ENCODE data around the gene CCBE1. TPM values are rescaled to one million over a fixed set of nuclear protein-coding genes. Genes with fewer than 3 reads are reported as not detected.

Gene CCBE1
- total RNA-seq, 2 experiments from 2014 or later: 0.14 TPM; not detected in 1

DNA sequence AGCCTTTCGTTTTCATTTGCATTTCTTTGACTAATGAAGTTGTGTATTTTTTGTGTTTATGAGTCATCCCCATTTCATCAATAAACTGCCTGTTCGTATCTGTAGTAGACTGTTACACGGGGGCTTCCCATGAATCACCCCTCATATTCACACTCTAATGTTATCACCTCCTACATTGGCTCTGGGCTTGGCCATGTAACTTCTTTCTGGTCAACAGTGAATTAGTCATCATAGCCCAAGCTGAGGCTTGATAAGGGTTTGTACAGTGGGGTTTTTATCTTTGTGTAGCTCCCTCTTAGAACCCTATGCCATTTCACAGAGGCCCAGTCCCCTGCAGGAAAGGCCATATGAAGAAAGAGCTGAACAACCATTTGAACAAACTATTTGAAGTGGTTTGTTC, 151.0 kb downstream of the CCBE1 start:
- Mint-ChIP-seq H3K36me3 (ENCODE audit: low read depth) (no peaks in the 10 kb centered on the region), H3K27me3 (peaks cover 8% of the 10 kb centered on the region), H3K9me3 (ENCODE audit: low read depth) (no peaks in the 10 kb centered on the region), H3K4me1 (no peaks in the 10 kb centered on the region), H3K4me3 (no peak overlapping the region), H3K27ac (no peak overlapping the region)
- DNase-seq (no peak), ATAC-seq (no peak)
- POLR2A ChIA-PET: no interaction called here
- intact Hi-C loops (cut with DNase I, micrococcal nuclease): no loop called here
- CTCF ChIA-PET: no interaction called here

DNA sequence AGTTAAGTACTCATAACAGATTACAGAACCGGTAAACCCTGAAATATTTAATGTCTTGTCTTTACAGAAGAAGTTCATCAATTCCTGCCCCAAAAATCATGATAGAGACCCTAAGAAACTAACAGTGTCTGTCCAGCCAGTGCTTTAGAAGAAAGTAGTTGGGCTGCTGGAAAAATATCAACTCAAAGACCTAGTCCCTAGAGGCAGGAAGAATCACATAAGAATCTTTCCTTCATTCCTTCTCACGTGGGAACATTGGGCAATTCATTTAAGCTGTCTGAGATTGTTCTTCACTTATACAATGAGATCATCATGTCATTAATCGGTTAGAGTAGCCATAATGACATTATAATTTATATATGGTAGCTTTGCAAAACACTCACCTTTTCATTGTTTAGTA, 156.4 kb downstream of the CCBE1 start:
- Mint-ChIP-seq H3K4me3 (no peak overlapping the region), H3K36me3 (ENCODE audit: low read depth) (no peaks in the 10 kb centered on the region)
- POLR2A ChIA-PET: no interaction called here

GRCh38 chr18:59540346-59540745, 156.9 kb downstream of the CCBE1 start:
- Mint-ChIP-seq H3K36me3 (ENCODE audit: low read depth) (no peaks in the 10 kb centered on the region), H3K9me3 (ENCODE audit: low read depth) (no peaks in the 10 kb centered on the region), H3K4me1 (no peaks in the 10 kb centered on the region), H3K27ac (no peak overlapping the region), H3K4me3 (no peak overlapping the region), H3K27me3 (peaks cover 11% of the 10 kb centered on the region)
- CTCF ChIA-PET: no interaction called here
- POLR2A ChIA-PET: no interaction called here
- intact Hi-C loops (cut with DNase I, micrococcal nuclease): no loop called here
- no peak for ATAC-seq
- no peak for DNase-seq

More for the DNA sequence above, 156.4 kb downstream of the CCBE1 start:
- Mint-ChIP-seq H3K9me3 (ENCODE audit: low read depth) (no peaks in the 10 kb centered on the region), H3K27ac (no peak overlapping the region), H3K4me1 (no peaks in the 10 kb centered on the region), H3K27me3 (peaks cover 14% of the 10 kb centered on the region)
- CTCF ChIA-PET: no interaction called here
- intact Hi-C loops (cut with DNase I, micrococcal nuclease): no loop called here
- DNase-seq: no peak
- ATAC-seq: no peak

DNA sequence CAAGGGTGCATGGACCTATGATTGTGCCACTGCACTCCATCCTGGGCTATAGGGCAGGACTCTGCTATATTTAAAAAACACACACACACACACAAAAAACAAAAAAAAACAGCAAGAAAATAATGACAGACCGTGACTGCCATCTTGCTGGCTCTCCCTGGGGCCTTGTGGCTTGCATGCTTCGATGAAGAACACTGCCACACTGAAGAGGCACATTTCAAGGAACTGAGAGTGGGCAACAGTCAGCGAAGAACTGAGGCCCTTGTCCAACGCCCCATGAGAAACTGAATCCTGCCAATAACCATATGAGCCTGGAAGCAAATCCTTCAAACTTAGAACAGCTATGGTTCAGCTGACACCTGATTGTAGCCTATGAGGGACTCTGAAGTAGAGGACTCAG, 158.1 kb downstream of the CCBE1 start:
- Mint-ChIP-seq H3K27ac (no peak overlapping the region), H3K4me1 (no peaks in the 10 kb centered on the region), H3K36me3 (ENCODE audit: low read depth) (no peaks in the 10 kb centered on the region), H3K27me3 (peaks cover 15% of the 10 kb centered on the region), H3K9me3 (ENCODE audit: low read depth) (no peaks in the 10 kb centered on the region), H3K4me3 (no peak overlapping the region)
- intact Hi-C loops (cut with DNase I, micrococcal nuclease): no loop called here
- DNase-seq (no peak), ATAC-seq (no peak)
- POLR2A ChIA-PET: no interaction called here
- CTCF ChIA-PET: no interaction called here

- intact Hi-C loops (cut with DNase I, micrococcal nuclease): no loop called here
- Mint-ChIP-seq H3K9me3 (ENCODE audit: low read depth) (no peaks in the 10 kb centered on the region), H3K4me1 (no peaks in the 10 kb centered on the region), H3K36me3 (ENCODE audit: low read depth) (no peaks in the 10 kb centered on the region), H3K4me3 (no peak overlapping the region), H3K27me3 (peaks cover 15% of the 10 kb centered on the region), H3K27ac (no peak overlapping the region)
- ATAC-seq (no peak), DNase-seq (no peak)
- CTCF ChIA-PET: interaction anchor here (0.9 kb wide), 1 partner anchor 14 kb away, joined by 3 read pairs; no protein-coding TSS in a partner anchor
- POLR2A ChIA-PET: no interaction called here
Measured at GRCh38 chr18:59537579-59537978, 159.6 kb downstream of the CCBE1 start.

DNA sequence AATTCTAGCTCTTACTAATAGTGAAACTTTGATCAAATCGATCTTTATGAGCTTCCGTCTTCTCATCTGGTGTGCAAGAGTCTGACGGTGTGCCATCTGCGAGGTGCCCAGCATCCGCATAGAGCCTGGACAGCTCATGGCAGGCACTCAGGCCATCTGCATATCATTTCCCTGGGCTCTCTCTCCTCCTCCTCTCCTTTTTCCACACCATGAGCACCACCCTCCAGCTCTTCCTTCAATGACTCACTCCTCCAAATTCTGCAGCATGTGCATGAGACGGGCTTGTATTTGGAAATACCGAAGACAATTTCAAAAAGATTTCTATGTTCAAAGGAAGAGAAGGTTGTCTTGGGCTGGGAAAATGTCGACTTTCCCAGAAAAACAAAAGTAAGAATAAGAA, 161.1 kb downstream of the CCBE1 start:
- Mint-ChIP-seq H3K9me3 (ENCODE audit: low read depth) (no peaks in the 10 kb centered on the region), H3K4me1 (no peaks in the 10 kb centered on the region), H3K36me3 (ENCODE audit: low read depth) (no peaks in the 10 kb centered on the region), H3K27ac (no peak overlapping the region), H3K4me3 (no peak overlapping the region), H3K27me3 (peaks cover 16% of the 10 kb centered on the region)
- intact Hi-C loops (cut with DNase I, micrococcal nuclease): no loop called here
- ATAC-seq (no peak), DNase-seq (no peak)
- ChIA-PET POLR2A (no interaction called here), CTCF (no interaction called here)

DNA sequence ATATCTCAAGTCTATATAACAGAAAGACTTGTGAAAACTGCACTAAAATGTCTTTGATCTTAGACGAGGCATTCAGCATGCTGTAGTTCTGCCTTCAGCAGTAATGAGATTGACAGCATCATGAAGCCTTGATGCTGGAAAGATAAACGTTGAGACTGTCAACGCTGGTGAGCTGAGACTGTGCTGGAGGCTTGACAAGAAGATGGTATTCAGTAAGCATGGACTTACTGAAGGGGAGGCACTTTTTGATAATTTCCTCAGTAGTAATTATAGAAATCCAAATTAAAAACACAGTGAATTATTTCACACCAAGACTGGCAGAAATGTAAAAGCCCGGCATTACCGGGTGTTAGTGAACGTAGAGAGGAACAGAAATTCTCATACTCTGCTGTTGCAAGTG, 162.2 kb downstream of the CCBE1 start:
- no peaks in the 10 kb centered on the region for H3K4me1 Mint-ChIP-seq
- no peaks in the 10 kb centered on the region for H3K36me3 Mint-ChIP-seq (ENCODE audit: low read depth)
- no peaks in the 10 kb centered on the region for H3K9me3 Mint-ChIP-seq (ENCODE audit: low read depth)
- peaks cover 19% of the 10 kb centered on the region for H3K27me3 Mint-ChIP-seq
- ChIA-PET CTCF (interaction anchor here (0.6 to 1.0 kb wide), 2 partner anchors 225 to 227 kb away, joined by 3 to 4 read pairs; no protein-coding TSS in a partner anchor), POLR2A (no interaction called here)
- H3K27ac Mint-ChIP-seq: no peak overlapping the region
- DNase-seq (no peak), ATAC-seq (no peak)
- no peak overlapping the region for H3K4me3 Mint-ChIP-seq
- intact Hi-C loops (cut with DNase I, micrococcal nuclease): no loop called here

GRCh38 chr18:59528866-59529265, 168.4 kb downstream of the CCBE1 start:
- intact Hi-C loops (cut with DNase I, micrococcal nuclease): no loop called here
- H3K27me3 Mint-ChIP-seq: peaks cover 6% of the 10 kb centered on the region
- H3K9me3 Mint-ChIP-seq (ENCODE audit: low read depth): no peaks in the 10 kb centered on the region
- ChIA-PET CTCF (no interaction called here), POLR2A (no interaction called here)
- DNase-seq (no peak), ATAC-seq (no peak)
- H3K4me3 Mint-ChIP-seq: no peak overlapping the region
- no peaks in the 10 kb centered on the region for H3K36me3 Mint-ChIP-seq (ENCODE audit: low read depth)
- no peak overlapping the region for H3K27ac Mint-ChIP-seq
- H3K4me1 Mint-ChIP-seq: no peaks in the 10 kb centered on the region

DNA sequence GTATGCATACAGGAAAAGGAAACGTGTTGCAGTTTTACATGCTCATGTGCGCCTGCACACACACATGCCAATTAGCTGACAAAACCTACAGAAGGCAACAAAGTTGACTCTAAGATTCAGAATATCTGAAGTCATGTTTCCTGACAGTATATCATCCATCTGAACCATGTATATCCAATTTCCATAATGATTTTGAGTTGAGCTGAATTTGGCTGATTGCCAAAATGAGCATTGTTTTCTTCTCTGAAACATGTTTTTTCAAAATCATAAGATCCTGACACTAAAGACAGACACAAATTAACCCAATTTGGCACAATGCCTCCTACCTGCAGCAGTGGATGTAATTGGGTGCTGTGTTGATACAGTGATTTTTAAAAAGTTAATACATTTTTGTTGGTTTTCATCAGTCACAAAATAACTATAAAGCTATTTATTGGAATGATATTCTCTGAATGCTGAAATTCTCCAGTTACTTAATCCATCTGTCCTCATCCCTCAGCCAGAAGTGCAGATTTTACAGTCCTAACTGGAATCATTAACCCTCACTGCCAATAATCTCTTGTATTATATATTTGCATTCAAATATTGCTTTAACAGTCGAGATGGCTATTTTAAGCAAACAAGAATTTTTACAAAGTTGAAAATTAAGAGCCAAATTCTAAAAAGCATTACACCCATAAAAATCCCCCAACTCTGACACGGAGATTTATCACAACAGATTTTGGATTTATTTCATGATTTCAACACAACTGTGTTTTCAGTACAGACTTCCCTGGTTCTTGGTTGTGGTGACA, 176.5 kb downstream of the CCBE1 start:
- Mint-ChIP-seq H3K4me1 (no peaks in the 10 kb centered on the region), H3K4me3 (no peak overlapping the region), H3K27ac (no peak overlapping the region), H3K27me3 (peaks cover 3% of the 10 kb centered on the region), H3K9me3 (ENCODE audit: low read depth) (no peaks in the 10 kb centered on the region), H3K36me3 (ENCODE audit: low read depth) (no peaks in the 10 kb centered on the region)
- no peak for ATAC-seq
- intact Hi-C loops (cut with DNase I, micrococcal nuclease): no loop called here
- ChIA-PET POLR2A (no interaction called here), CTCF (no interaction called here)
- DNase-seq: no peak

DNA sequence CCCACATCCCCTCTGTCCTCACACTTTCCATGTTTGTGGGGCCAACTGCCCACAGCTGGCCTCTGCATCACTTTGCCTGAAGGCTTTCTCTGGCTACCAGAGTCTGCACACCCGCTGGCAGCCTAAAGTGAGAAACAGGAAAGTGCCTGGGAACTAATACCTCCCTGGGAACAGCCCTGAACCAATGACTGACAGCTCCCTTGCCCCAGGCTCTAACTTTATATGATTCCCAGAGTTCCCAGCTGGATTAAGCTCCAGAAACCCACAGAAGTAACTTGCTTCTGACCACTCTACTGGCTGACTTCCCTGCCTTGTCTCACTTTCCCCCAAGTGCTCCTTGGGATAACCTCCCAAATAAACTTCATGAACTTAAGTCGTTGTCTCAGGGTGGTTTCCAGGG, 178.5 kb downstream of the CCBE1 start:
- H3K4me1 Mint-ChIP-seq: no peaks in the 10 kb centered on the region
- DNase-seq: no peak
- H3K27me3 Mint-ChIP-seq: peaks cover 4% of the 10 kb centered on the region
- ATAC-seq: no peak
- H3K27ac Mint-ChIP-seq: no peak overlapping the region
- no peaks in the 10 kb centered on the region for H3K9me3 Mint-ChIP-seq (ENCODE audit: low read depth)
- CTCF ChIA-PET: interaction anchor here (0.7 kb wide), 1 partner anchor 569 kb away, joined by 5 read pairs; no protein-coding TSS in a partner anchor
- POLR2A ChIA-PET: no interaction called here
- no peaks in the 10 kb centered on the region for H3K36me3 Mint-ChIP-seq (ENCODE audit: low read depth)
- intact Hi-C loops (cut with DNase I, micrococcal nuclease): no loop called here
- no peak overlapping the region for H3K4me3 Mint-ChIP-seq

GRCh38 chr18:59517446-59518165, 179.6 kb downstream of the CCBE1 start:
- Mint-ChIP-seq H3K4me3 (no peak overlapping the region), H3K36me3 (ENCODE audit: low read depth) (no peaks in the 10 kb centered on the region), H3K27ac (no peak overlapping the region), H3K27me3 (peaks cover 8% of the 10 kb centered on the region), H3K4me1 (no peaks in the 10 kb centered on the region), H3K9me3 (ENCODE audit: low read depth) (no peaks in the 10 kb centered on the region)
- ATAC-seq (no peak), DNase-seq (no peak)
- CTCF ChIA-PET: no interaction called here
- intact Hi-C loops (cut with DNase I, micrococcal nuclease): no loop called here
- POLR2A ChIA-PET: no interaction called here
